Mesenchymal stem cell (in vitro differentiated cells and primary cell): ENCODE results near the gene PPARA.

ENCODE experiments used
- DNase-seq: peaks from one replicate; pipeline ENCODE4 v3.0.0-alpha.2; 2013
- H2AFZ ChIP-seq: one replicate; pipeline ENCODE4 v1.6.1; 2013; ENCODE audit warnings: low read depth, mild to moderate bottlenecking, control low read depth, inconsistent platforms, low read length, moderate library complexity
- H2AK5ac ChIP-seq: 2 replicates; pipeline ENCODE4 v1.6.1; 2013; ENCODE audit warnings: low read length, moderate library complexity, mild to moderate bottlenecking, inconsistent platforms; ENCODE audit not compliant: severe bottlenecking
- H2BK120ac ChIP-seq: one replicate; pipeline ENCODE4 v1.6.1; 2013; ENCODE audit warnings: low read depth, mild to moderate bottlenecking, inconsistent platforms, low read length, moderate library complexity
- H2BK12ac ChIP-seq, 2 experiments: one replicate each; pipeline ENCODE4 v1.6.1; 2013; ENCODE audit warnings: inconsistent platforms in 2 of 2, low read length in 2 of 2, mild to moderate bottlenecking in 2 of 2, moderate library complexity in 2 of 2, control low read depth in 1 of 2
- H2BK15ac ChIP-seq: one replicate; pipeline ENCODE4 v1.6.1; 2013; ENCODE audit warnings: mild to moderate bottlenecking, low read depth, inconsistent platforms; ENCODE audit not compliant: poor library complexity, severe bottlenecking
- H2BK5ac ChIP-seq: 2 replicates; pipeline ENCODE4 v1.6.1; 2013; ENCODE audit warnings: low read depth, mild to moderate bottlenecking, low read length, control low read depth, inconsistent platforms; ENCODE audit not compliant: poor library complexity, severe bottlenecking
- H3K14ac ChIP-seq, 2 experiments: one replicate each; pipeline ENCODE4 v1.6.1; 2013; ENCODE audit warnings: inconsistent platforms in 2 of 2, low read length in 2 of 2, control low read depth in 1 of 2, mild to moderate bottlenecking in 1 of 2, moderate library complexity in 1 of 2
- H3K18ac ChIP-seq, 2 experiments: one replicate each; pipeline ENCODE4 v1.6.1; 2013; ENCODE audit warnings: inconsistent platforms in 2 of 2, low read length in 2 of 2, control low read depth in 1 of 2, low read depth in 1 of 2, mild to moderate bottlenecking in 1 of 2
- H3K23ac ChIP-seq, 2 experiments: one replicate each; pipeline ENCODE4 v1.6.1; 2013; ENCODE audit warnings: inconsistent platforms in 2 of 2, low read length in 2 of 2, mild to moderate bottlenecking in 2 of 2, moderate library complexity in 2 of 2, control low read depth in 1 of 2
- H3K27ac ChIP-seq: 2 replicates; pipeline ENCODE4 v1.5.1; 2013; ENCODE audit warnings: mild to moderate bottlenecking, moderate library complexity, low read length, control low read depth, inconsistent platforms; ENCODE audit not compliant: poor library complexity, severe bottlenecking
- H3K27me3 ChIP-seq, 2 experiments: 2 replicates each; pipeline versions ENCODE4 v1.6.1 to v1.7.0; 2013; ENCODE audit warnings: low read length in 2 of 2, mild to moderate bottlenecking in 2 of 2, moderate library complexity in 2 of 2, control low read depth in 1 of 2, inconsistent platforms in 1 of 2; ENCODE audit not compliant: control insufficient read depth in 1 of 2, insufficient read depth in 1 of 2
- H3K36me3 ChIP-seq, 2 experiments: 2 replicates each; pipeline versions ENCODE4 v1.6.1 to v1.7.0; 2013; ENCODE audit warnings: low read length in 2 of 2, control low read depth in 1 of 2, inconsistent platforms in 1 of 2, low read depth in 1 of 2, mild to moderate bottlenecking in 1 of 2; ENCODE audit not compliant: insufficient read depth in 2 of 2, control insufficient read depth in 1 of 2
- H3K4ac ChIP-seq, 2 experiments: one replicate each; pipeline ENCODE4 v1.6.1; 2013; ENCODE audit warnings: inconsistent platforms in 2 of 2, low read length in 2 of 2, mild to moderate bottlenecking in 2 of 2, moderate library complexity in 2 of 2, control low read depth in 1 of 2, low read depth in 1 of 2
- H3K4me1 ChIP-seq: 2 replicates; pipeline ENCODE4 v1.6.1; 2013; ENCODE audit warnings: low read depth, low read length, control low read depth; ENCODE audit not compliant: control insufficient read depth, insufficient read depth
- H3K4me2 ChIP-seq: 2 replicates; pipeline ENCODE4 v1.6.1; 2013; ENCODE audit warnings: low read length, mild to moderate bottlenecking, inconsistent platforms; ENCODE audit not compliant: poor library complexity, severe bottlenecking
- H3K4me3 ChIP-seq, 2 experiments: 2 replicates each; pipeline versions ENCODE4 v1.5.1 to v1.7.0; 2013; ENCODE audit warnings: low read length in 2 of 2, mild to moderate bottlenecking in 2 of 2, control low read depth in 1 of 2, low read depth in 1 of 2; ENCODE audit not compliant: insufficient read depth in 1 of 2
- H3K79me1 ChIP-seq: replicated peaks from 2 replicates; pipeline ENCODE4 v1.6.1; 2013; ENCODE audit warnings: mild to moderate bottlenecking, control low read depth, low read length, inconsistent platforms; ENCODE audit not compliant: poor library complexity, severe bottlenecking
- H3K9ac ChIP-seq: 2 replicates; pipeline ENCODE4 v1.7.0; 2013; ENCODE audit warnings: mild to moderate bottlenecking, low read length, moderate library complexity
- H3K9me3 ChIP-seq: 2 replicates; pipeline ENCODE4 v1.7.0; 2013; ENCODE audit warnings: mild to moderate bottlenecking, low read length; ENCODE audit not compliant: control insufficient read depth
- H4K8ac ChIP-seq: one replicate; pipeline ENCODE4 v1.6.1; 2013; ENCODE audit warnings: inconsistent platforms, mild to moderate bottlenecking, low read length, moderate library complexity
- H4K91ac ChIP-seq: one replicate; pipeline ENCODE4 v1.6.1; 2013; ENCODE audit warnings: mild to moderate bottlenecking, low read length, inconsistent platforms
- WGBS: methylation state at CpG from one replicate; pipeline ENCODE4 v1.1.7; 2013; ENCODE audit warnings: mixed read lengths; 5-methylcytosine and 5-hydroxymethylcytosine counted together

PPARA gene

GRCh38 chr22:46239261-46240048 is 89.1 kb downstream of the PPARA start:
- Histone ChIP-seq H3K9me3 (no peaks in the 10 kb centered on the region), H3K9ac (no peak overlapping the region), H2AFZ (no peak overlapping the region), H3K23ac (no peak overlapping the region), H3K27ac (no peak overlapping the region), H3K36me3 (peaks cover 28 to 82% of the 10 kb centered on the region in 2 experiments), H3K27me3 (no peaks in the 10 kb centered on the region), H3K18ac (no peak overlapping the region), H2BK15ac (no peak overlapping the region), H4K8ac (no peak overlapping the region), H2BK5ac (no peak overlapping the region), H2BK12ac (no peak overlapping the region), H2BK120ac (no peak overlapping the region), H2AK5ac (no peak overlapping the region), H3K4me2 (no peak overlapping the region), H3K14ac (no peak overlapping the region), H3K4me3 (no peak overlapping the region), H3K79me1 (peaks cover 3% of the 10 kb centered on the region), H3K4ac (no peak overlapping the region), H3K4me1 (peaks cover 2% of the 10 kb centered on the region), H4K91ac (no peak overlapping the region)
- WGBS: 97% methylated on average over 18 of the region's 20 CpGs
- DNase-seq: no peak

- WGBS: 91% methylated on average over 2 of the region's 2 CpGs
- H3K18ac ChIP-seq: no peak overlapping the region
- peaks cover 34 to 75% of the 10 kb centered on the region in 2 experiments for H3K36me3 ChIP-seq
- H4K91ac ChIP-seq: no peak overlapping the region
- H3K9ac ChIP-seq: no peak overlapping the region
- H3K23ac ChIP-seq: no peak overlapping the region
- no peak overlapping the region for H2AK5ac ChIP-seq
- no peak overlapping the region for H2BK5ac ChIP-seq
- H2BK15ac ChIP-seq: no peak overlapping the region
- H3K27me3 ChIP-seq: no peaks in the 10 kb centered on the region
- H2AFZ ChIP-seq: no peak overlapping the region
- no peak overlapping the region for H3K27ac ChIP-seq
- no peak overlapping the region for H3K4me3 ChIP-seq
- H3K4me1 ChIP-seq: peaks cover 2% of the 10 kb centered on the region
- no peak overlapping the region for H2BK120ac ChIP-seq
- H3K4ac ChIP-seq: no peak overlapping the region
- no peak overlapping the region for H2BK12ac ChIP-seq
- peaks cover 7% of the 10 kb centered on the region for H3K79me1 ChIP-seq
- H3K14ac ChIP-seq: no peak overlapping the region
- H3K9me3 ChIP-seq: no peaks in the 10 kb centered on the region
- H3K4me2 ChIP-seq: no peak overlapping the region
- H4K8ac ChIP-seq: no peak overlapping the region
- DNase-seq: no peak
Observed at GRCh38 chr22:46240073-46240472, 89.7 kb downstream of the PPARA start.

GRCh38 chr22:46240506-46240905 is 90.2 kb downstream of the PPARA start:
- H4K91ac ChIP-seq: no peak overlapping the region
- no peak overlapping the region for H3K9ac ChIP-seq
- no peak overlapping the region for H3K4me3 ChIP-seq
- no peaks in the 10 kb centered on the region for H3K27me3 ChIP-seq
- peaks cover 2% of the 10 kb centered on the region for H3K4me1 ChIP-seq
- H3K79me1 ChIP-seq: peaks cover 10% of the 10 kb centered on the region
- H2BK15ac ChIP-seq: no peak overlapping the region
- no peak overlapping the region for H3K4ac ChIP-seq
- H3K18ac ChIP-seq: no peak overlapping the region
- 98% methylated on average over 6 of the region's 6 CpGs for WGBS
- H2BK120ac ChIP-seq: no peak overlapping the region
- no peak overlapping the region for H3K27ac ChIP-seq
- no peak overlapping the region for H3K14ac ChIP-seq
- H3K4me2 ChIP-seq: no peak overlapping the region
- H3K36me3 ChIP-seq: peaks cover 36 to 71% of the 10 kb centered on the region in 2 experiments
- H3K9me3 ChIP-seq: no peaks in the 10 kb centered on the region
- DNase-seq: no peak
- no peak overlapping the region for H2BK5ac ChIP-seq
- no peak overlapping the region for H2AFZ ChIP-seq
- no peak overlapping the region for H2BK12ac ChIP-seq
- no peak overlapping the region for H2AK5ac ChIP-seq
- no peak overlapping the region for H3K23ac ChIP-seq
- no peak overlapping the region for H4K8ac ChIP-seq

GRCh38 chr22:46240907-46241306 is 90.6 kb downstream of the PPARA start:
- H3K14ac ChIP-seq: no peak overlapping the region
- WGBS: 94% methylated on average over 7 of the region's 7 CpGs
- no peak overlapping the region for H2AFZ ChIP-seq

More at GRCh38 chr22:46240907-46241306, 90.6 kb downstream of the PPARA start:
- H3K27ac ChIP-seq: no peak overlapping the region
- H3K36me3 ChIP-seq: peaks cover 39 to 68% of the 10 kb centered on the region in 2 experiments
- H3K4me2 ChIP-seq: no peak overlapping the region
- H2BK5ac ChIP-seq: no peak overlapping the region
- H3K79me1 ChIP-seq: peaks cover 11% of the 10 kb centered on the region
- H4K8ac ChIP-seq: no peak overlapping the region
- no peak for DNase-seq
- no peak overlapping the region for H2BK120ac ChIP-seq
- H3K23ac ChIP-seq: no peak overlapping the region
- H4K91ac ChIP-seq: no peak overlapping the region
- no peak overlapping the region for H2BK12ac ChIP-seq
- H3K18ac ChIP-seq: no peak overlapping the region
- H3K9ac ChIP-seq: no peak overlapping the region
- H3K4me3 ChIP-seq: no peak overlapping the region
- no peak overlapping the region for H2BK15ac ChIP-seq
- H2AK5ac ChIP-seq: no peak overlapping the region
- H3K4me1 ChIP-seq: peaks cover 2% of the 10 kb centered on the region
- H3K27me3 ChIP-seq: no peaks in the 10 kb centered on the region
- no peaks in the 10 kb centered on the region for H3K9me3 ChIP-seq
- H3K4ac ChIP-seq: no peak overlapping the region
